PC-3 (cell line): Measurements from ENCODE around the gene PLEKHO2. TPM values are rescaled to one million over a fixed set of nuclear protein-coding genes. Genes with fewer than 3 reads are reported as not detected.

Source experiments
- ATAC-seq: fragments of 200-7000 bp; cut with Tn5 transposase; 2 replicates; pipeline ENCODE4 v1.9.1; 2020; ENCODE audit warnings: mild to moderate bottlenecking, moderate library complexity
- BruUV-seq: library from RNA; stranded (reverse); fragments of 400-500 nt; replicated peaks from 2 replicates; lab custom pipeline; 2021; lab: Mats Ljungman, UMichigan
- CTCF ChIA-PET: fragments of 300-600 bp; sonication (Branson Sonifier 250); formaldehyde crosslinking; loops from one replicate; lab custom pipeline; 2022; ENCODE audit warnings: antibody characterized with exemption; lab: Charles Lee
- POLR2A ChIA-PET: fragments of 300-600 bp; sonication (Branson Sonifier 250); formaldehyde crosslinking; loops from one replicate; lab custom pipeline; 2022; ENCODE audit warnings: antibody characterized with exemption; ENCODE audit not compliant: unreplicated experiment; lab: Charles Lee
- DNase-seq: peaks from one replicate; pipeline ENCODE4 v3.0.0-alpha.2; 2015
- H2AFZ ChIP-seq: fragments of 300-600 bp; sonication (generic); 2 replicates; pipeline ENCODE4 v1.6.0; 2016; ENCODE audit warnings: antibody characterized with exemption, low read length
- H3F3A ChIP-seq: fragments of 300-600 bp; sonication (generic); one replicate; pipeline ENCODE4 v1.6.0; 2017; ENCODE audit warnings: antibody characterized with exemption, low read length, control low read depth, mild to moderate bottlenecking; ENCODE audit not compliant: unreplicated experiment
- H3K27ac ChIP-seq: fragments of 300-600 bp; sonication (generic); 2 replicates; pipeline ENCODE4 v1.5.1; 2016; ENCODE audit warnings: mild to moderate bottlenecking, low read length
- H3K27me3 ChIP-seq: fragments of 300-600 bp; sonication (generic); 2 replicates; pipeline ENCODE4 v1.6.1; 2016; ENCODE audit warnings: low read length, mixed read lengths
- H3K36me3 ChIP-seq: fragments of 300-600 bp; sonication (generic); 2 replicates; pipeline ENCODE4 v1.6.1; 2016; ENCODE audit warnings: low read depth, mixed run types, low read length, mixed read lengths
- H3K4me1 ChIP-seq: fragments of 300-600 bp; sonication (generic); 2 replicates; pipeline ENCODE4 v1.5.1; 2016; ENCODE audit warnings: low read length; ENCODE audit not compliant: insufficient read depth
- H3K4me2 ChIP-seq: fragments of 300-600 bp; sonication (generic); 2 replicates; pipeline ENCODE4 v1.6.0; 2016; ENCODE audit warnings: low read length
- H3K4me3 ChIP-seq: fragments of 300-600 bp; sonication (generic); 2 replicates; pipeline ENCODE4 v1.5.1; 2016; ENCODE audit warnings: mild to moderate bottlenecking, low read length, mixed read lengths
- H3K79me2 ChIP-seq: fragments of 300-600 bp; sonication (generic); 2 replicates; pipeline ENCODE4 v1.6.1; 2017; ENCODE audit warnings: low read length, mixed read lengths
- H3K9ac ChIP-seq: fragments of 300-600 bp; sonication (generic); 2 replicates; pipeline ENCODE4 v1.6.0; 2016; ENCODE audit warnings: mild to moderate bottlenecking, low read length
- H3K9me2 ChIP-seq: fragments of 300-600 bp; sonication (generic); replicated peaks from 2 replicates; pipeline ENCODE4 v1.6.1; 2016; ENCODE audit warnings: mixed run types, low read length, mixed read lengths
- H3K9me3 ChIP-seq: fragments of 300-600 bp; sonication (generic); 2 replicates; pipeline ENCODE4 v1.6.1; 2016; ENCODE audit warnings: low read length, mixed read lengths
- H4K20me1 ChIP-seq: fragments of 300-600 bp; sonication (generic); 2 replicates; pipeline ENCODE4 v1.6.1; 2016; ENCODE audit warnings: low read length, mixed read lengths
- EZH2 ChIP-seq: fragments of 300-600 bp; sonication (generic); IDR thresholded peaks from one replicate; pipeline ENCODE4 v1.6.1; 2017; ENCODE audit warnings: antibody characterized with exemption, mild to moderate bottlenecking, low read length; ENCODE audit not compliant: unreplicated experiment
- EZH2phosphoT487 ChIP-seq: fragments of 300-600 bp; sonication (generic); IDR thresholded peaks from 2 replicates; pipeline ENCODE4 v1.6.1; 2018; ENCODE audit warnings: mild to moderate bottlenecking, antibody characterized with exemption, low read length, borderline replicate concordance
- intact Hi-C: fragments of 100-400 bp; cut with micrococcal nuclease; formaldehyde crosslinking; loops from 2 replicates; pipeline ENCODE4 v1.9.0; 2023
- total RNA-seq: library from RNA; depleted of rRNA; stranded (reverse); fragments of >200 nt; gene quantifications from 2 replicates; pipeline ENCODE4 v1.2.3, GENCODE V29; 2014
- TF ChIP-seq, protein P1 (sequence below): fragments of 300-600 bp; sonication (generic); conservative IDR thresholded peaks from 2 replicates; pipeline ENCODE4 v1.5.1; 2017; ENCODE audit warnings: antibody characterized with exemption, low read depth, mild to moderate bottlenecking, low read length

The PLEKHO2 gene
- total RNA-seq, 1 experiment from 2014 or later = 4.3 TPM

DNA sequence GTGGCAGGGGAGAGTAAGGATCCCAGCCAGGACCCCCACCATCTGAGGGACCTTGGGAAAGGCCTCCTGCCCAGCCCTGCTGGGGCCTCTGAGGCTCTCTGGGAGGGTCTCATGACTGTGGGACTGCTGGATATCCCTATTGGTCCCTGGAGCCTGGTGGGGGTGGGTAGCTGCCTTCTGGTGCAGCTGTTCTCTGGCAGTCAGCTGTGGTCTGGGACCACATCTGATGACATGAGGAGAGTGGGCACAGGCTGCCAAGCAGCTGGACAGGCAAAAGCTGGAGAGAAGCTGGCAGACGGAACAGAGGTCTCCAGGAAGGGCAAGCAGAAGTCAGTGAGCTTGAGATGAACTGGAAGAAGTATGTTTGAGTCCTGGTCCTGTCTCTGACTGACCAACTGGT, 22.4 kb downstream of the PLEKHO2 start:
- DNase-seq = no peak
- ATAC-seq = no peak
- Histone ChIP-seq H3K36me3 (no peaks in the 10 kb centered on the region), H3K9me3 (no peaks in the 10 kb centered on the region), H2AFZ (no peak overlapping the region), H3K27me3 (no peaks in the 10 kb centered on the region), H3K79me2 (no peaks in the 10 kb centered on the region), H3K27ac (no peak overlapping the region), H3F3A (no peaks in the 10 kb centered on the region), H4K20me1 (no peaks in the 10 kb centered on the region), H3K9me2 (no peaks in the 10 kb centered on the region), H3K4me3 (no peak overlapping the region), H3K4me1 (no peaks in the 10 kb centered on the region), H3K4me2 (no peak overlapping the region), H3K9ac (no peak overlapping the region)
- CTCF ChIA-PET = no interaction called here
- intact Hi-C loops = no loop called here
- BruUV-seq = no TSS peak
- POLR2A ChIA-PET = no interaction called here
- TF ChIP-seq EZH2phosphoT487 (no peak), EZH2 (no peak)
- TF ChIP-seq, protein P1, sequence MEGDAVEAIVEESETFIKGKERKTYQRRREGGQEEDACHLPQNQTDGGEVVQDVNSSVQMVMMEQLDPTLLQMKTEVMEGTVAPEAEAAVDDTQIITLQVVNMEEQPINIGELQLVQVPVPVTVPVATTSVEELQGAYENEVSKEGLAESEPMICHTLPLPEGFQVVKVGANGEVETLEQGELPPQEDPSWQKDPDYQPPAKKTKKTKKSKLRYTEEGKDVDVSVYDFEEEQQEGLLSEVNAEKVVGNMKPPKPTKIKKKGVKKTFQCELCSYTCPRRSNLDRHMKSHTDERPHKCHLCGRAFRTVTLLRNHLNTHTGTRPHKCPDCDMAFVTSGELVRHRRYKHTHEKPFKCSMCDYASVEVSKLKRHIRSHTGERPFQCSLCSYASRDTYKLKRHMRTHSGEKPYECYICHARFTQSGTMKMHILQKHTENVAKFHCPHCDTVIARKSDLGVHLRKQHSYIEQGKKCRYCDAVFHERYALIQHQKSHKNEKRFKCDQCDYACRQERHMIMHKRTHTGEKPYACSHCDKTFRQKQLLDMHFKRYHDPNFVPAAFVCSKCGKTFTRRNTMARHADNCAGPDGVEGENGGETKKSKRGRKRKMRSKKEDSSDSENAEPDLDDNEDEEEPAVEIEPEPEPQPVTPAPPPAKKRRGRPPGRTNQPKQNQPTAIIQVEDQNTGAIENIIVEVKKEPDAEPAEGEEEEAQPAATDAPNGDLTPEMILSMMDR = no peak

DNA sequence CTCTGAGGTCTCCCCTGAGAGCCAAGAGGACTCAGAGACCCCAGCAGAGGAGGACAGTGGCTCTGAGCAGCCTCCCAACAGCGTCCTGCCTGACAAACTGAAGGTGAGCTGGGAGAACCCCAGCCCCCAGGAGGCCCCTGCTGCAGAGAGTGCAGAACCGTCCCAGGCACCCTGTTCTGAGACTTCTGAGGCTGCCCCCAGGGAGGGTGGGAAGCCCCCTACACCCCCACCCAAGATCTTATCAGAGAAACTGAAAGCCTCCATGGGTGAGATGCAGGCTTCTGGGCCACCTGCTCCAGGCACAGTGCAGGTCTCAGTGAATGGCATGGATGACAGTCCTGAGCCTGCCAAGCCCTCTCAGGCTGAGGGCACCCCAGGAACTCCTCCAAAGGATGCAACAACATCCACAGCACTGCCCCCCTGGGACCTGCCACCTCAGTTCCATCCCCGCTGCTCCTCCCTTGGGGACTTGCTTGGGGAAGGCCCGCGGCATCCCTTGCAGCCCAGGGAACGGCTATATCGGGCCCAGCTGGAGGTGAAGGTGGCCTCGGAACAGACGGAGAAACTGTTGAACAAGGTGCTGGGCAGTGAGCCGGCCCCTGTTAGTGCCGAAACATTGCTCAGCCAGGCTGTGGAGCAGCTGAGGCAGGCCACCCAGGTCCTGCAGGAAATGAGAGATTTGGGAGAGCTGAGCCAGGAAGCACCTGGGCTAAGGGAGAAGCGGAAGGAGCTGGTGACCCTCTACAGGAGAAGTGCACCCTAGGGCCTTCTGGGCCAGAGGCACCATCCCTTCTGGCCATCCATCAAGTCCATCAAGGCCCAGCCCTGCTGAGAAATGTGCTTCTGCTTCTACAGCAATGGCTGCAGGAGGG, 23.6 kb downstream of the PLEKHO2 start:
- H3K9ac ChIP-seq = no peak overlapping the region
- POLR2A ChIA-PET = no interaction called here

More for the DNA sequence above, 23.6 kb downstream of the PLEKHO2 start:
- Histone ChIP-seq H3K27ac (no peak overlapping the region), H3K4me3 (no peak overlapping the region), H3K36me3 (no peaks in the 10 kb centered on the region), H3F3A (no peaks in the 10 kb centered on the region), H3K79me2 (no peaks in the 10 kb centered on the region), H3K27me3 (no peaks in the 10 kb centered on the region), H3K4me1 (no peaks in the 10 kb centered on the region), H3K9me2 (no peaks in the 10 kb centered on the region), H3K9me3 (no peaks in the 10 kb centered on the region), H4K20me1 (no peaks in the 10 kb centered on the region), H2AFZ (no peak overlapping the region), H3K4me2 (no peak overlapping the region)
- intact Hi-C loops = no loop called here
- ATAC-seq = no peak
- no peak for DNase-seq
- CTCF ChIA-PET = no interaction called here
- TF ChIP-seq, protein P1 = no peak
- no peak for TF ChIP-seq EZH2
- no peak for TF ChIP-seq EZH2phosphoT487
- BruUV-seq = no TSS peak
